GM12875 (cell line): ENCODE measurements around the gene SLC45A1.
A peak's percentile ranks its signal among the peaks of the same experiment; 100 is the strongest.
"Not testable (repeated sequence)": the region's sequence is repeated elsewhere in the genome, so short reads cannot be mapped to it uniquely, and the experiment has no call there.

Source experiments
- H3K4me3 ChIP-seq: one replicate; pipeline ENCODE4 v1.5.1; 2011; ENCODE audit warnings: low read depth, low read length, control low read depth
- TF ChIP-seq, protein P1 (sequence below): IDR thresholded peaks from 2 replicates; pipeline ENCODE4 v1.5.1; 2011; ENCODE audit warnings: low read depth, mild to moderate bottlenecking, control low read depth, inconsistent platforms, low read length, moderate library complexity, borderline replicate concordance; ENCODE audit not compliant: insufficient read depth

Gene SLC45A1

DNA sequence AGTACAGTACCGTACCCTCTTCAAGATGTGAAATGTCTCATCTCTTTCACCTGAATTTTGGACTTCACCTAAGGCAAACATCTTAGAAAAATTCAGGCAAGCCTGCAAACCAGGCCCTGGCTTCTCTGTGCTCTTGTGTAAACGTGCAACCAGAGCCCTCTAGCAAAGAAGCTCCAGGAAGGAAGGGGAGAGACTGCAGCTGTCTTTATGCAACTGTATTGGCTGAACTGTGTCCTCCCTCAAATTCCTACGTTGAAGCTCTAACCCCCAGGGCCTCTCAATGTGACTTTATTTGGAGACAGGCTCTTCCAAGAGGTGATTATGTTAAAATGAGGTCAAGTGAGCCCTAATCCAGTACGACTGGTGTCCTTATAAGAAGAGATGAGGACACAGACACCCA is 60.3 kb downstream of the SLC45A1 start:
- H3K4me3 ChIP-seq: no peak overlapping the region
- TF ChIP-seq, protein P1, sequence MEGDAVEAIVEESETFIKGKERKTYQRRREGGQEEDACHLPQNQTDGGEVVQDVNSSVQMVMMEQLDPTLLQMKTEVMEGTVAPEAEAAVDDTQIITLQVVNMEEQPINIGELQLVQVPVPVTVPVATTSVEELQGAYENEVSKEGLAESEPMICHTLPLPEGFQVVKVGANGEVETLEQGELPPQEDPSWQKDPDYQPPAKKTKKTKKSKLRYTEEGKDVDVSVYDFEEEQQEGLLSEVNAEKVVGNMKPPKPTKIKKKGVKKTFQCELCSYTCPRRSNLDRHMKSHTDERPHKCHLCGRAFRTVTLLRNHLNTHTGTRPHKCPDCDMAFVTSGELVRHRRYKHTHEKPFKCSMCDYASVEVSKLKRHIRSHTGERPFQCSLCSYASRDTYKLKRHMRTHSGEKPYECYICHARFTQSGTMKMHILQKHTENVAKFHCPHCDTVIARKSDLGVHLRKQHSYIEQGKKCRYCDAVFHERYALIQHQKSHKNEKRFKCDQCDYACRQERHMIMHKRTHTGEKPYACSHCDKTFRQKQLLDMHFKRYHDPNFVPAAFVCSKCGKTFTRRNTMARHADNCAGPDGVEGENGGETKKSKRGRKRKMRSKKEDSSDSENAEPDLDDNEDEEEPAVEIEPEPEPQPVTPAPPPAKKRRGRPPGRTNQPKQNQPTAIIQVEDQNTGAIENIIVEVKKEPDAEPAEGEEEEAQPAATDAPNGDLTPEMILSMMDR: no peak

DNA sequence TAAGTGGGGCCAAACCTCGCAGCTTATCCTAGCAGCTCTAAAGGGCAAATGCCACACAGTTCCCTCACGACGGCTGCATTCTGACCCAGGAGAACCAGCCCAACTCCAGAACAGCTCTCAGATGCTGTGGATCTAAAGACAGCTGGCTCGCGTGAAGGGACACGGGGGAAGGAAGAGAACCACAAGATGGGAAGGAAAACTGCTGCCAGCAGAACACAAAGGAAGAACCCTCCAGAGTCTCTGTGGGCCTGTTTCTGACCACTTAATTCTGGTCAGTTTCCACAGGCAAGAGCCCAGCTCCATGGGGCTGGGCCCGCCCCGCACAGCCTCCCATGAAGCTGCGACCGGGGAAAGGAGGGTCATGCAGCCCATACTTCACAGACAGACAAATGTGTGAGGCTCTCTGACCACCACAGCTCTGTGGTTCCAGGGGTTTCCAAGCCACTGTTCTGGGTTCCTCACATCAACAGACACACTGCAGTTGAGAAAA is 61.1 kb downstream of the SLC45A1 start:
- TF ChIP-seq, protein P1: no peak
- no peak overlapping the region for H3K4me3 ChIP-seq

DNA sequence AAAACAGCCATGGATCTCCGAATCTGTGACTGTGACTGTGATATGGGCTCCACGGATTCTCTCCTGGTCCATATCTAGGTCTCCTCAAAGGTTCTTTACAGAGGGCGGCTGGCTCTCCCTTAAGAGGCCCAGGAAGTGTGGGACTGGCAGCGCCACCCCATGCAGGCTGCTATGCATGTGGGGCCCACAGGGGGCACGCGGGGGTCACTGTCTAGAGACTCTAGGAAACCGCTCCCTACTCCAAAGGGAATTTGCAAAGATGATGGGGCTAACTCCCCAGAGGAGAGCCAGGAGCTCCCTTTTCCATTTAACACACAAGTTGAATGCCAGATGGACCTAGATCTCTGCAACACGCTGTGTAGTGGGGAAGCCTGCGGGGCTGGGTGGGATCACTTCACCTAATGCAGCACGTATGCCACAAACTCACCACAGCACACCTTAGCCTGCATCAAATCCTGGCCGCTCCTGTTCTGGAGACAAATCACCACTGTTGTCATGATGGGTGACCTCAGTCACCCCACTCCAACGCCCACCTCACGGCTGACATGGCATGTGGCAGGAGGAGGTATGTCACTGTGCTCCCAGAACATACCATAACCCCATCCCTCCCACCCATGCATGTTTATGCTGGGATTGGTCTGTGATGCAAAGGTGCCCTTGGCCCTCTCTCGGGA is 61.7 kb downstream of the SLC45A1 start:
- no peak overlapping the region for H3K4me3 ChIP-seq
- TF ChIP-seq, protein P1: peak; percentile 6; the same call in 1 of the 2 replicates

DNA sequence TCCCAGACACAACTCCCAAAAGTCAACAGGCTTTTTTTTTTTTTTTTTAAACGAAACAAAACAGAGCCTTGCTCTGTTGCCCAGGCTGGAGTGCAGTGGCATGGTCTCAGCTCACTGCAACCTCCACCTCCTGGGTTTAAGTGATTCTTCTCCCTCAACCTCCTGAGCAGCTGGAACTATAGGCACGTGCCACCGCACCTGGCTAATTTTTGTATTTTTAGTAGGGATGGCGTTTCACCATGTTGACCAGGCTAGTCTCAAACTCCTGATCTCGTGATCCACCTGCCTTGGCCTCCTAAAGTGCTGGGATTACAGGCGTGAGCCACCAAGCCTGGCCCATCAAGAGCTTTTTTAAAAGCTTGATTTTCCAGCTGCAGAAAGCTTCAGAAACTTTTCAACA is 62.4 kb downstream of the SLC45A1 start:
- not testable (repeated sequence) for H3K4me3 ChIP-seq

DNA sequence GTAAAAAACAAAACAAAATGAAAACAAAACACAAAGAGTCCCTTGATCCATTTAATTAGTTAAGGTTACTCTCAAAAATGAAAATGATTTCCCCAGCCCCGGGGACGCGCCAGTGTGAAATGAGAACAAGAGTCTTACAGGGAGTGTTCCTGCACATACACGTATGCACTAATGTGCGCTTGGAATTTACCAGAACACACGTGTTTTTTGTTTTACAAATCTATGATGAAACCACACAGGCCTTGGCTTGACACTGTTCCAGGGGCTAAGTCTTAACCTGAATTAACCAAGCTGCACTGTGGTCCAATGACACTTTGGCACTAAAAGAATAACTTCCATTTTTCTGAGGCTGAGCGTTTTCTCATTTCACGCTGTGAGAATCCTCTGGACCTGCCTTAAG is 63.7 kb downstream of the SLC45A1 start:
- no peak overlapping the region for H3K4me3 ChIP-seq
- TF ChIP-seq, protein P1: no peak

DNA sequence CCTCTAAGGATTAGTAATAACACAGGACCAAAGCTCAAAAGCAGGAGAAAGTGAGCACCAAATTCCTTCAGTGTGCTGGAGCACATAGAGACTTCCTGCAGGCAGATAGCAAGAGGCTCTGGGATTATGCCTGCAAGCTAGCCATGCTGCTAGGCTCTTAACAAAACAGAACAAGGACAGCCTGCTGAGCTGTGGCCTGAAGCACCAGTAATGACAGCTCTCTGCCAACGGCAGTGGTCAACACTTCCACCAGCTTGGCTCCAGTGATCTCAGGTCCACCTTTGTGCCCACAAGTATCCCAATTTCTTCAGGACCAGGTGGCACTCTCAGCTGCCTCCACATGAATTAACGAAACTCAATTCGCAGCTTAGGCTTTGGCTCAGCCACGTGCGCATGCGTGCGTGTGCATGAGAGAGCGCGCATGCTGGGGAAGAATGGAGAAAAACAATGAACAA is 64.2 kb downstream of the SLC45A1 start:
- H3K4me3 ChIP-seq: no peak overlapping the region
- TF ChIP-seq, protein P1: no peak

DNA sequence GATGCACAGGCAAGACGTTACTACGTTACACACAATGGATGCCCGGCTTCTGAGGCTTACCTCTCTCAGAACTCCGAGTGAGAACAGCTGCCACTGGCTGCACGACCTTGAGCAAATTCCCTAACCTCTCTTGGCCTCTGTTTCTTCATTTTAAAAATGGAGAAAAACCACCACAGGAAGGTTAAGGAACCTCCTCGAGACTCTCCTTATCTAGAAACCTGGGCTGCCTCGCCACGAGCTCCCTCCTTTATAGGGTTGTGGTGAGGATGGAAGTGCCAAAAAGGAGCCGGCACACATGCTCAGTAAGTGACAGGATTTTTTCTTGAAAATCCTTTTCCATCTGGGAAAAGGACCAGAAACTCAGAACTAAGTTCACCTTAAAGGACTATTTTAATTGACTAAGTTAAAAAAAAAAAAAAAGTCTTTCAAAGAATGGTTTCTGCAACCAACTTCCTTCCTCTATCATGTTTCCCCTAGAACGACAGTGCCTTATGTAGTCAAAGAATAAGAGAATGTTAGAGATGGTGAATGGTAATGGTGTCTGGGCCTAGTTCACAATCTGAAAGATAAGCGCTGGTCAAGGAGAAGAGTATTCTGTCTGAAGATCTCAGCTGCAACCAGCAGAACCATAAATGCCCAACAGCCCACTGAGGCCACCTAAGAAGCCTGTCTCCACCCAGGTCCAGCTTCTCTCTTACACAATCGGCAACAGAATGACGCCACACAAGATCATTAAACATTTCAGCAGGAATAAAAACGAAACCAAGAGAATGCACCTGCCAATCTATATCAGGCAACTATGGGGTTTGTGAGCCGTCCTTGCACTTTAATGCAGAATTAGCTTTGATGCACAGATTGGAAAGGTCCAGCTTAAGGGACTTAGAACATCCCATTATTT is 64.9 kb downstream of the SLC45A1 start:
- H3K4me3 ChIP-seq: no peak overlapping the region

More for the DNA sequence above, 64.9 kb downstream of the SLC45A1 start:
- TF ChIP-seq, protein P1: no peak
